ENCODE measurements around the gene CLK1. TPM values are rescaled to one million over a fixed set of nuclear protein-coding genes. Genes with fewer than 3 reads are reported as not detected.
"Not testable (repeated sequence)": the region's sequence is repeated elsewhere in the genome, so short reads cannot be mapped to it uniquely, and the experiment has no call there.

CLK1 gene
- total RNA-seq, 1 donor from 2014 or later = 184 TPM

GRCh38 chr2:200820573-200821234 is 43.8 kb downstream of the CLK1 start:
- no peaks in the 10 kb centered on the region for H3K4me1 ChIP-seq
- TF ChIP-seq CTCF (IDR thresholded peaks at IDR 0.05) (no peak), POLR2A (IDR thresholded peaks at IDR 0.05) (no peak), POLR2AphosphoS5 (IDR thresholded peaks at IDR 0.05; ENCODE audit: insufficient read depth in 1 of 2, low read depth in 1 of 2) (no peak)
- H3K27me3 ChIP-seq = no peaks in the 10 kb centered on the region
- H3K36me3 ChIP-seq = peaks cover 0 to 67% of the 10 kb centered on the region in 2 donors
- no peak overlapping the region for H3K27ac ChIP-seq
- intact Hi-C loops (cut with DNase I) = no loop called here
- DNase-seq (ENCODE audit: extremely low spot score in 2 of 2) = no peak
- H3K4me3 ChIP-seq = no peak overlapping the region
- H3K9me3 ChIP-seq = no peaks in the 10 kb centered on the region

- intact Hi-C loops (cut with DNase I); DNase-seq (ENCODE audit: extremely low spot score in 2 of 2); H3K27me3 ChIP-seq; H3K27ac ChIP-seq; H3K9me3 ChIP-seq; H3K4me3 ChIP-seq: not testable (repeated sequence)
- H3K36me3 ChIP-seq = peaks cover 0 to 79% of the 10 kb centered on the region in 2 donors
- H3K4me1 ChIP-seq = peaks cover 15% of the 10 kb centered on the region
These were observed 45.7 kb downstream of the CLK1 start for GRCh38 chr2:200818732-200819131.

GRCh38 chr2:200814917-200815316 is 49.5 kb downstream of the CLK1 start:
- Histone ChIP-seq H3K4me1 (peaks cover 39% of the 10 kb centered on the region), H3K27ac (no peak overlapping the region), H3K27me3 (no peaks in the 10 kb centered on the region), H3K9me3 (no peaks in the 10 kb centered on the region), H3K36me3 (peaks cover 0 to 60% of the 10 kb centered on the region in 2 donors), H3K4me3 (no peak overlapping the region)
- no peak for DNase-seq (ENCODE audit: extremely low spot score in 2 of 2)
- intact Hi-C loops (cut with DNase I) = loop anchor here (5.0 kb wide), 1 partner anchor 47 kb away; the partner anchor contains the start of gene CLK1
- TF ChIP-seq CTCF (IDR thresholded peaks at IDR 0.05) = no peak

GRCh38 chr2:200814276-200814815 is 50.1 kb downstream of the CLK1 start:
- TF ChIP-seq CTCF (IDR thresholded peaks at IDR 0.05) (no peak), POLR2A (IDR thresholded peaks at IDR 0.05) (no peak), POLR2AphosphoS5 (IDR thresholded peaks at IDR 0.05; ENCODE audit: insufficient read depth in 1 of 2, low read depth in 1 of 2) (no peak)
- no peaks in the 10 kb centered on the region for H3K9me3 ChIP-seq
- no peaks in the 10 kb centered on the region for H3K27me3 ChIP-seq
- intact Hi-C loops (cut with DNase I) = loop anchor here (5.0 kb wide), 1 partner anchor 48 kb away; the partner anchor contains the start of gene CLK1
- peaks cover 42% of the 10 kb centered on the region for H3K4me1 ChIP-seq
- H3K27ac ChIP-seq = no peak overlapping the region
- DNase-seq (ENCODE audit: extremely low spot score in 2 of 2) = no peak
- H3K4me3 ChIP-seq = no peak overlapping the region
- peaks cover 0 to 54% of the 10 kb centered on the region in 2 donors for H3K36me3 ChIP-seq

GRCh38 chr2:200812122-200813022 is 52.1 kb downstream of the CLK1 start:
- Histone ChIP-seq H3K27ac (peak overlapping the region; percentile 96), H3K4me1 (peaks cover 42% of the 10 kb centered on the region), H3K36me3 (peaks cover 0 to 35% of the 10 kb centered on the region in 2 donors), H3K4me3 (peak overlapping the region; percentile 90 to 99), H3K27me3 (no peaks in the 10 kb centered on the region), H3K9me3 (no peaks in the 10 kb centered on the region)
- DNase-seq (ENCODE audit: extremely low spot score in 2 of 2) = no peak
- intact Hi-C loops (cut with DNase I) = loop anchor here (2.0 to 5.0 kb wide), 2 partner anchors 50 to 100 kb away; partner anchors contain the start of gene CLK1
- TF ChIP-seq CTCF (IDR thresholded peaks at IDR 0.05) (peak in 2 of 3 experiments; percentile 31 to 63), POLR2AphosphoS5 (IDR thresholded peaks at IDR 0.05; ENCODE audit: insufficient read depth in 1 of 2, low read depth in 1 of 2) (no peak)
